Prostate gland (tissue), 2 donors: Measurements from ENCODE around the gene MYH3.

Experiments used
- CTCF ChIP-seq, 4 experiments: fragments of 200-600 bp in 2 of 4; fragments of 450-650 bp in 2 of 4; sonication (generic) in 2 of 4; IDR thresholded peaks; 1 replicate in 3 of 4; 2 replicates in 1 of 4; pipeline ENCODE4 v1.5.1; 2016 to 2019; ENCODE audit warnings: antibody characterized with exemption in 4 of 4, mild to moderate bottlenecking in 2 of 4, moderate library complexity in 2 of 4
- POLR2A ChIP-seq: fragments of 450-650 bp; IDR thresholded peaks from one replicate; pipeline ENCODE4 v1.6.1; 2016; ENCODE audit warnings: antibody characterized with exemption, mild to moderate bottlenecking
- POLR2AphosphoS5 ChIP-seq: sonication (generic); formaldehyde crosslinking; IDR thresholded peaks from one replicate; pipeline ENCODE4 v1.6.1; 2017; ENCODE audit warnings: antibody characterized with exemption

GRCh38 chr17:10620823-10621222 lies 36.3 kb downstream of the MYH3 start:
- TF ChIP-seq CTCF (IDR thresholded peaks at IDR 0.05) (no peak), POLR2A (no peak), POLR2AphosphoS5 (no peak)
